ENCODE measurements around the gene GET4. TPM values are rescaled to one million over a fixed set of nuclear protein-coding genes. Genes with fewer than 3 reads are reported as not detected.

The GET4 gene
- total RNA-seq, 2 experiments from 2014 or later: 84.4 to 96.4 TPM

DNA sequence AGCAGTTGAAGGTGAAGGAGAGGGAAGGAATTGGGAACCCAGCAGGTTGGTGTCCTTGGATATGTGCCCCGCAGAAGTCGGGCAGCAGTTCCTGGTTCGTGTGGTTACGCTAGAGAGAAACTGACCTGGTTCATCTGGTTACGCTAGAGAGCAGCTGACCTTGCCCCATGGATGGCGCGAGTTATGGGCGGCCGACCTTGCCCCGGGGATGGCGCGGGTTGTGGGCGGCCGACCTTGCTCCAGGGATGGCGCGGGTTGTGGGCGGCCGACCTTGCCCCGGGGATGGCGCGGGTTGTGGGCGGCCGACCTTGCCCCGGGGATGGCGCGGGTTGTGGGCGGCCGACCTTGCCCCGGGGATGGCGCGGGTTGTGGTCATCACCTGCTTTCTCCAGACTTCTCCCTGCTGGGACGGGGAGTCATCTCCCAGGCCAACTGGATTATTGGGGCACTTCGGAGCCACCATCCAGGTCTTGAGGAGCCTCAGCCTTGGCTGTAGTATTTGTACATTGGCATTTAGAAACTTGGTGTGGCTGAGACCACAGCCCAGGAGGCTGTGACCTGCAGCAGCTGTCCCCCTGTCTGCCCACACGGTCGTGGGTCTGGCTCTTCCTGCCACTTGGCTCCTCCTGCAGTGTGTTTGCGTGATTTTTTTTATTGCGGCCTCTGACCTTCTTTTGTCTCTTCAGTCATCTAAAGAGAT lies 6.1 kb downstream of the GET4 start:
- peaks cover 71% of the 10 kb centered on the region for H3K4me1 ChIP-seq (ENCODE audit: insufficient read depth, low read length)

DNA sequence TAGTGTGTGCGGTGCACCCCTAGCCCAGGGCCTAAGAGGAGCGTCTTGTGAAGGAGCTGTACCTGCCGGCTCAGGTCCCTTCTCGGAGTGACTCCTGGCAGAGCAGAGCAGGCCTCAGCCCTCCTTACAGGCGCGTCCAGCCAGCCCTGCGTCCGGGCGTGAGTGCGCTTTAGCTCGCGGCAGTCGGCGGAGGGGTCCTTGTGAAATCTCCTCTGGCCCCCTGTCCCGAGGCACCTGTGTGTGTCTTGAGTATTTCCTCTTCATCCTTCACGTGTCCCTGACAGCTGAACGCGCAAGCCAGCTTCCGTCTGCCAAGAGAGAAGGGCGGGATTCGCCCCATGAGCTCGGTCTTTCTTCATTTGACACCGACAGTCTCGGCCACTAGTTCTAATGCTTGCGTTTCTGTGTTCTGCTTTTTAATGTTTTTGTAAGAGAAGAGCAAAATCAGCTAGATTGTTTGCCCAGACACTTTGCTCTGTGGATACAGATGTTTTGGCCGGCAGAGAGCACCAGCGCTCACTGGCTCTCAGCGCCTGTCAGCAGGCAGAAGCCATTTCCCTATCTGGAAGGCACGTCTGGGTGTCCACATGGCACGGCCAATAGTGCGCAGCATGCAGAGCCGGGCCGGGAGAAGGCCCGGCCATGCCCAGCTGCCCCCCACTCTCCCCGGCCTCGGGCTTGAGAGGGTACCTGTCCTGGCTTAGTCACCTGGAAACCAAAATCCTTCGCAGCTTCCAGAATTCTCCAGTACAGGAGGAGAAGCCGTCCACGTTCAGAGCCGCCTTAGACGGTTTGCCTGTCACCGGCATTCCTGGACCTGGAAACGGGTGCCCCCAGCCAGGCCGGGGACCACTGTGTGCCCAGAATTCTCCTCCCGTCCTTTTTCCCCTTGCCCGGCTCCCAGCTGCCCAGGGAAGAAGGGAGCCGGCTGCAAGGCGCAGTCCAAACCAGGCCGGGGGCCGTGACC lies 7.0 kb downstream of the GET4 start:
- H3K27me3 ChIP-seq (ENCODE audit: control insufficient read depth in 1 of 2, insufficient read depth in 2 of 2, low read length in 2 of 2): no peaks in the 10 kb centered on the region
- no peaks in the 10 kb centered on the region for H3K27me3 Mint-ChIP-seq
- intact Hi-C loops (cut with DNase I, micrococcal nuclease): no loop called here
- peaks cover 65% of the 10 kb centered on the region for H3K4me1 ChIP-seq (ENCODE audit: insufficient read depth, low read length)
- H3K4me3 Mint-ChIP-seq: no peak overlapping the region
- peaks cover 42% of the 10 kb centered on the region for H3K36me3 ChIP-seq (ENCODE audit: insufficient read depth, low read length)
- H3K4me3 ChIP-seq (ENCODE audit: low read length): no peak overlapping the region
- peaks cover 25% of the 10 kb centered on the region for H3K36me3 Mint-ChIP-seq (ENCODE audit: low read depth)
- no peaks in the 10 kb centered on the region for H3K9me3 ChIP-seq (ENCODE audit: control insufficient read depth in 1 of 2, insufficient read depth in 1 of 2, low read length in 2 of 2)
- TF ChIP-seq, protein P1, sequence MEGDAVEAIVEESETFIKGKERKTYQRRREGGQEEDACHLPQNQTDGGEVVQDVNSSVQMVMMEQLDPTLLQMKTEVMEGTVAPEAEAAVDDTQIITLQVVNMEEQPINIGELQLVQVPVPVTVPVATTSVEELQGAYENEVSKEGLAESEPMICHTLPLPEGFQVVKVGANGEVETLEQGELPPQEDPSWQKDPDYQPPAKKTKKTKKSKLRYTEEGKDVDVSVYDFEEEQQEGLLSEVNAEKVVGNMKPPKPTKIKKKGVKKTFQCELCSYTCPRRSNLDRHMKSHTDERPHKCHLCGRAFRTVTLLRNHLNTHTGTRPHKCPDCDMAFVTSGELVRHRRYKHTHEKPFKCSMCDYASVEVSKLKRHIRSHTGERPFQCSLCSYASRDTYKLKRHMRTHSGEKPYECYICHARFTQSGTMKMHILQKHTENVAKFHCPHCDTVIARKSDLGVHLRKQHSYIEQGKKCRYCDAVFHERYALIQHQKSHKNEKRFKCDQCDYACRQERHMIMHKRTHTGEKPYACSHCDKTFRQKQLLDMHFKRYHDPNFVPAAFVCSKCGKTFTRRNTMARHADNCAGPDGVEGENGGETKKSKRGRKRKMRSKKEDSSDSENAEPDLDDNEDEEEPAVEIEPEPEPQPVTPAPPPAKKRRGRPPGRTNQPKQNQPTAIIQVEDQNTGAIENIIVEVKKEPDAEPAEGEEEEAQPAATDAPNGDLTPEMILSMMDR (IDR thresholded peaks at IDR 0.05): no peak
- ChIA-PET CTCF (no interaction called here), POLR2A (no interaction called here)
- ATAC-seq (ENCODE audit: poor library complexity): no peak
- peak in 1 of 14 experiments; percentile 0 for DNase-seq
- no peaks in the 10 kb centered on the region for H3K9me3 Mint-ChIP-seq
- no peak overlapping the region for H3K27ac ChIP-seq (ENCODE audit: low read depth in 1 of 2, low read length in 2 of 2)
- peaks cover 30% of the 10 kb centered on the region for H3K4me1 Mint-ChIP-seq (ENCODE audit: low read depth)
- H3K27ac Mint-ChIP-seq: no peak overlapping the region

More for the DNA sequence above, 6.1 kb downstream of the GET4 start:
- ChIA-PET CTCF (no interaction called here), POLR2A (no interaction called here)
- TF ChIP-seq, protein P1 (IDR thresholded peaks at IDR 0.05): no peak
- H3K27me3 Mint-ChIP-seq: no peaks in the 10 kb centered on the region
- no peak overlapping the region for H3K27ac Mint-ChIP-seq
- intact Hi-C loops (cut with DNase I, micrococcal nuclease): no loop called here
- Histone ChIP-seq H3K36me3 (ENCODE audit: insufficient read depth, low read length) (peaks cover 34% of the 10 kb centered on the region), H3K27me3 (ENCODE audit: control insufficient read depth in 1 of 2, insufficient read depth in 2 of 2, low read length in 2 of 2) (no peaks in the 10 kb centered on the region), H3K9me3 (ENCODE audit: control insufficient read depth in 1 of 2, insufficient read depth in 1 of 2, low read length in 2 of 2) (no peaks in the 10 kb centered on the region), H3K27ac (ENCODE audit: low read depth in 1 of 2, low read length in 2 of 2) (no peak overlapping the region), H3K4me3 (ENCODE audit: low read length) (no peak overlapping the region)
- DNase-seq: no peak
- no peak overlapping the region for H3K4me3 Mint-ChIP-seq
- H3K4me1 Mint-ChIP-seq (ENCODE audit: low read depth): peaks cover 35% of the 10 kb centered on the region
- H3K9me3 Mint-ChIP-seq: no peaks in the 10 kb centered on the region
- peaks cover 21% of the 10 kb centered on the region for H3K36me3 Mint-ChIP-seq (ENCODE audit: low read depth)
- no peak for ATAC-seq (ENCODE audit: poor library complexity)

DNA sequence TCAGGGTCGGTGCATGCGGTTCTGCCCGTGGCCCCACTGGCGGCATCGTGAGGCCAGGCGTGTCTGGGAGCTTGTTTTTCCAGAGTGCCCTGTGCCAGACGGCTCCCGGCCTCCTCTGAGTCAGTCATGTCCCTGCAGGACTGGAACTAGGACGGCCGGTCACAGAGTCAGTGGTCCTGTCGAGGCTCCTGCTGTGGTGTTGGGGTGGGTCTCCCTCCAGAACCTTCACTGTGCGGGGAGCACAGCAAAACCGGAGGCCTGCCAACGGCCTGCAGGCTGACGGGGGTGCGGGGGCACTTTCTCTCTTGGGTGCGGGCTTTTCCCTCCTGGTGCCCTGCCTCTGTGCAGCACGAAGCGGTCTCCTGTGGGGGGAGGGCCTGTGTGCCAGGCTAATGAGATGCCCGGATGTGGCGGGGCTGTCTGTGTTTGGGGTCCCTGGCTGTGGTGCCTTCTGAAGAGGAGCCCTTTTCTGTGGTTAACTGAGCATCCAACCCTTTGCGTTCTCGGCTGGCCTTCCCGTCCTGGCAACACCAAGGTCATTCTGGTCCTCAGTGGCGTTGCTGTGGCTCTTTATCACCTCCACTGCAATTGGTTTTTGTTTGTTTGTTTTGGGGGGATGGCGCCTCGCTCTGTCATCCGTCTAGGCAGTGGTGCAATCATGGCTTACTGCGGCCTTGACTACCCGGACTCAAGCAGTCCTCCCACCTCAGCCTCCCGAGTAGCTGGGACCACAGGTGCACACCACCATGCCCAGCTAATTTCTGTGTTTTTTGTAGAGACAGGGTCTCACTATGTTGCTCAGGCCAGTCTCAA lies 8.0 kb downstream of the GET4 start:
- H3K4me3 ChIP-seq (ENCODE audit: low read length): no peak overlapping the region
- no peaks in the 10 kb centered on the region for H3K9me3 ChIP-seq (ENCODE audit: control insufficient read depth in 1 of 2, insufficient read depth in 1 of 2, low read length in 2 of 2)
- TF ChIP-seq, protein P1 (IDR thresholded peaks at IDR 0.05): no peak
- peaks cover 53% of the 10 kb centered on the region for H3K36me3 ChIP-seq (ENCODE audit: insufficient read depth, low read length)
- POLR2A ChIA-PET: no interaction called here
- Mint-ChIP-seq H3K4me3 (no peak overlapping the region), H3K27ac (no peak overlapping the region), H3K27me3 (no peaks in the 10 kb centered on the region), H3K4me1 (ENCODE audit: low read depth) (peaks cover 23% of the 10 kb centered on the region), H3K36me3 (ENCODE audit: low read depth) (peaks cover 26% of the 10 kb centered on the region), H3K9me3 (no peaks in the 10 kb centered on the region)
- no peak for ATAC-seq (ENCODE audit: poor library complexity)
- CTCF ChIA-PET: no interaction called here
- intact Hi-C loops (cut with DNase I, micrococcal nuclease): no loop called here
- H3K27ac ChIP-seq (ENCODE audit: low read depth in 1 of 2, low read length in 2 of 2): no peak overlapping the region
- DNase-seq: peak in 1 of 14 experiments; percentile 0
- H3K4me1 ChIP-seq (ENCODE audit: insufficient read depth, low read length): peaks cover 54% of the 10 kb centered on the region
- H3K27me3 ChIP-seq (ENCODE audit: control insufficient read depth in 1 of 2, insufficient read depth in 2 of 2, low read length in 2 of 2): no peaks in the 10 kb centered on the region

All from CD4-positive, alpha-beta T cell (primary cell).